Ascending aorta (tissue), 2 donors: Measurements from ENCODE around the gene SLC26A1. TPM values are rescaled to one million over a fixed set of nuclear protein-coding genes. Genes with fewer than 3 reads are reported as not detected.

Experiments used
- DNase-seq, 2 donors: peaks; one replicate each; pipeline ENCODE4 v3.0.0-alpha.2; 2019; ENCODE audit warnings: low spot score in 2 of 2
- H3K27ac ChIP-seq, 2 donors: fragments of 200-600 bp; sonication (generic); one replicate each; pipeline ENCODE4 v1.5.1; 2016 to 2017; ENCODE audit warnings: mild to moderate bottlenecking in 1 of 2
- H3K27me3 ChIP-seq: fragments of 200-600 bp; sonication (generic); one replicate; pipeline ENCODE4 v1.5.1; 2017
- H3K36me3 ChIP-seq, 2 donors: fragments of 200-600 bp; sonication (generic); one replicate each; pipeline ENCODE4 v1.5.1; 2016
- H3K4me1 ChIP-seq, 2 donors: fragments of 200-600 bp; sonication (generic); one replicate each; pipeline ENCODE4 v1.5.1; 2016 to 2017; ENCODE audit warnings: mild to moderate bottlenecking in 1 of 2
- H3K4me3 ChIP-seq, 2 donors: fragments of 200-600 bp; sonication (generic); one replicate each; pipeline ENCODE4 v1.5.1; 2016 to 2017; ENCODE audit warnings: mild to moderate bottlenecking in 1 of 2
- H3K9me3 ChIP-seq, 2 donors: fragments of 200-600 bp; sonication (generic); one replicate each; pipeline ENCODE4 v1.5.1; 2016
- CTCF ChIP-seq, 3 experiments: fragments of 200-600 bp in 2 of 3; fragments of 450-650 bp in 1 of 3; sonication (generic) in 2 of 3; IDR thresholded peaks; one replicate each; pipeline ENCODE4 v1.5.1; 2016 to 2019; ENCODE audit warnings: antibody characterized with exemption in 3 of 3, mild to moderate bottlenecking in 1 of 3, moderate library complexity in 1 of 3
- intact Hi-C: fragments of 100-400 bp; cut with DNase I; formaldehyde crosslinking; loops from one replicate; pipeline ENCODE4 v1.15.1; 2023
- total RNA-seq: library from RNA; depleted of rRNA; stranded (reverse); fragments of >200 nt; gene quantifications from one replicate; pipeline ENCODE4 v1.1.0, GENCODE V29; 2016

The SLC26A1 gene
- total RNA-seq, 1 donor from 2014 or later: not detected

GRCh38 chr4:991451-992296 is 1.5 kb downstream of the SLC26A1 start:
- intact Hi-C loops: no loop called here
- H3K27me3 ChIP-seq: peaks cover 2% of the 10 kb centered on the region
- no peak overlapping the region for H3K27ac ChIP-seq
- TF ChIP-seq CTCF (IDR thresholded peaks at IDR 0.05): no peak
- H3K4me3 ChIP-seq: no peak overlapping the region
- H3K4me1 ChIP-seq: peaks cover 4 to 6% of the 10 kb centered on the region in 2 donors
- no peaks in the 10 kb centered on the region for H3K9me3 ChIP-seq
- no peak for DNase-seq
- peaks cover 11 to 19% of the 10 kb centered on the region in 2 donors for H3K36me3 ChIP-seq

GRCh38 chr4:990746-991367 is 2.3 kb downstream of the SLC26A1 start:
- Histone ChIP-seq H3K4me3 (no peak overlapping the region), H3K27ac (no peak overlapping the region), H3K27me3 (no peaks in the 10 kb centered on the region), H3K36me3 (peaks cover 11 to 19% of the 10 kb centered on the region in 2 donors), H3K9me3 (no peaks in the 10 kb centered on the region), H3K4me1 (peaks cover 4 to 13% of the 10 kb centered on the region in 2 donors)
- no peak for DNase-seq
- no peak for TF ChIP-seq CTCF (IDR thresholded peaks at IDR 0.05)
- intact Hi-C loops: no loop called here

GRCh38 chr4:989722-990471 is 3.3 kb downstream of the SLC26A1 start:
- Histone ChIP-seq H3K36me3 (peaks cover 11 to 19% of the 10 kb centered on the region in 2 donors), H3K9me3 (no peaks in the 10 kb centered on the region), H3K4me1 (peaks cover 4 to 14% of the 10 kb centered on the region in 2 donors), H3K27ac (no peak overlapping the region), H3K4me3 (no peak overlapping the region), H3K27me3 (no peaks in the 10 kb centered on the region)
- no peak for TF ChIP-seq CTCF (IDR thresholded peaks at IDR 0.05)
- intact Hi-C loops: no loop called here
- peak in 1 of 2 donors; percentile 60 for DNase-seq

GRCh38 chr4:988726-989721 is 4.2 kb downstream of the SLC26A1 start:
- no peak for TF ChIP-seq CTCF (IDR thresholded peaks at IDR 0.05)
- Histone ChIP-seq H3K4me1 (peaks cover 4 to 14% of the 10 kb centered on the region in 2 donors), H3K36me3 (peaks cover 11 to 19% of the 10 kb centered on the region in 2 donors), H3K9me3 (no peaks in the 10 kb centered on the region), H3K27me3 (no peaks in the 10 kb centered on the region), H3K4me3 (no peak overlapping the region), H3K27ac (no peak overlapping the region)
- intact Hi-C loops: no loop called here
- DNase-seq: peak in 1 of 2 donors; percentile 62
